CD4-positive, alpha-beta T cell treated with Interleukin-21 for 1 hour (primary cell): ENCODE results near the gene RAB3GAP1.
"Not testable (repeated sequence)": the region's sequence is repeated elsewhere in the genome, so short reads cannot be mapped to it uniquely, and the experiment has no call there.

ENCODE experiments used
- DNase-seq: peaks from one replicate; pipeline ENCODE4 v3.0.0-alpha.2; 2020

RAB3GAP1 gene

GRCh38 chr2:135105513-135106316, 53.6 kb downstream of the RAB3GAP1 start:
- DNase-seq, result not testable (repeated sequence)

GRCh38 chr2:135113322-135113721, 61.2 kb downstream of the RAB3GAP1 start:
- no peak for DNase-seq

- DNase-seq, result no peak
Observed at GRCh38 chr2:135119582-135119981, 67.5 kb downstream of the RAB3GAP1 start.

- DNase-seq, result no peak
Observed at GRCh38 chr2:135121016-135121657, 69.0 kb downstream of the RAB3GAP1 start.

- DNase-seq, result not testable (repeated sequence)
Observed at GRCh38 chr2:135121658-135122039, 69.6 kb downstream of the RAB3GAP1 start.

- no peak for DNase-seq
Observed at GRCh38 chr2:135124924-135125886, 73.1 kb downstream of the RAB3GAP1 start.

- DNase-seq, result no peak
Observed at GRCh38 chr2:135125940-135126339, 73.8 kb downstream of the RAB3GAP1 start.

GRCh38 chr2:135130751-135131150, 78.7 kb downstream of the RAB3GAP1 start:
- DNase-seq, result no peak

- no peak for DNase-seq
Observed at GRCh38 chr2:135132314-135132713, 80.2 kb downstream of the RAB3GAP1 start.

- no peak for DNase-seq
Observed at GRCh38 chr2:135140606-135141005, 88.5 kb downstream of the RAB3GAP1 start.

- DNase-seq, result no peak
Observed at GRCh38 chr2:135142323-135142722, 90.2 kb downstream of the RAB3GAP1 start.

GRCh38 chr2:135144343-135144742, 92.3 kb downstream of the RAB3GAP1 start:
- DNase-seq, result no peak

GRCh38 chr2:135149251-135149650, 97.2 kb downstream of the RAB3GAP1 start:
- DNase-seq, result no peak

GRCh38 chr2:135150725-135151124, 98.6 kb downstream of the RAB3GAP1 start:
- DNase-seq, result no peak

GRCh38 chr2:135151615-135152014, 99.5 kb downstream of the RAB3GAP1 start:
- no peak for DNase-seq

GRCh38 chr2:135152361-135152760, 100.3 kb downstream of the RAB3GAP1 start:
- DNase-seq, result no peak

GRCh38 chr2:135154962-135155361, 102.9 kb downstream of the RAB3GAP1 start:
- no peak for DNase-seq

- DNase-seq, result no peak
Observed at GRCh38 chr2:135157856-135158255, 105.8 kb downstream of the RAB3GAP1 start.

- DNase-seq, result no peak
Observed at GRCh38 chr2:135159191-135159590, 107.1 kb downstream of the RAB3GAP1 start.

GRCh38 chr2:135162377-135162776, 110.3 kb downstream of the RAB3GAP1 start:
- DNase-seq, result no peak

GRCh38 chr2:135162786-135163185, 110.7 kb downstream of the RAB3GAP1 start:
- DNase-seq, result no peak

- DNase-seq, result no peak
Observed at GRCh38 chr2:135163306-135163705, 111.2 kb downstream of the RAB3GAP1 start.

- no peak for DNase-seq
Observed at GRCh38 chr2:135163901-135164300, 111.8 kb downstream of the RAB3GAP1 start.
